ENCODE results near the gene PLD6.

DNA sequence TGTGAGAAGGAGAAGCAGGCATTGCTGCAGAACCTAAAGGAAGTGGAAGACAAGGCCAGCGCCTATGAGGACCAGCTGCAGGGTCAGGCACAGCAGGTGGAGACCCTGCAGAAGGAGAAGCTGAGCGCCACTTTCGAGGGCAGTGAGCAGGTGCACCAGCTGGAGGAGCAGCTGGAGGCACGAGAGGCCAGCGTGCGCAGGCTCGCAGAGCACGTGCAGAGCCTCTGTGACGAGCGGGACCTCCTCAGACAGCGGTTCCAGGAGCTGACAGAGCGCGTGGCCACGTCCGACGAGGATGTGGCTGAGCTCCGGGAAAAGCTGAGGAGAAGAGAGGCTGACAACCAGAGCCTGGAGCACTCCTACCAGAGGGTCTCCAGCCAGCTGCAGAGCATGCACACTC, 41.5 kb downstream of the PLD6 start:
- TF ChIP-seq, protein P1, sequence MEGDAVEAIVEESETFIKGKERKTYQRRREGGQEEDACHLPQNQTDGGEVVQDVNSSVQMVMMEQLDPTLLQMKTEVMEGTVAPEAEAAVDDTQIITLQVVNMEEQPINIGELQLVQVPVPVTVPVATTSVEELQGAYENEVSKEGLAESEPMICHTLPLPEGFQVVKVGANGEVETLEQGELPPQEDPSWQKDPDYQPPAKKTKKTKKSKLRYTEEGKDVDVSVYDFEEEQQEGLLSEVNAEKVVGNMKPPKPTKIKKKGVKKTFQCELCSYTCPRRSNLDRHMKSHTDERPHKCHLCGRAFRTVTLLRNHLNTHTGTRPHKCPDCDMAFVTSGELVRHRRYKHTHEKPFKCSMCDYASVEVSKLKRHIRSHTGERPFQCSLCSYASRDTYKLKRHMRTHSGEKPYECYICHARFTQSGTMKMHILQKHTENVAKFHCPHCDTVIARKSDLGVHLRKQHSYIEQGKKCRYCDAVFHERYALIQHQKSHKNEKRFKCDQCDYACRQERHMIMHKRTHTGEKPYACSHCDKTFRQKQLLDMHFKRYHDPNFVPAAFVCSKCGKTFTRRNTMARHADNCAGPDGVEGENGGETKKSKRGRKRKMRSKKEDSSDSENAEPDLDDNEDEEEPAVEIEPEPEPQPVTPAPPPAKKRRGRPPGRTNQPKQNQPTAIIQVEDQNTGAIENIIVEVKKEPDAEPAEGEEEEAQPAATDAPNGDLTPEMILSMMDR (IDR thresholded peaks at IDR 0.05), result no peak
- no peak for TF ChIP-seq EZH2 (IDR thresholded peaks at IDR 0.05; ENCODE audit: borderline replicate concordance, insufficient read depth, low read depth, low read length, poor library complexity, severe bottlenecking)
